ENCODE data around the gene SMIM30. TPM values are rescaled to one million over a fixed set of nuclear protein-coding genes. Genes with fewer than 3 reads are reported as not detected.

Gene SMIM30
- total and polyA plus RNA-seq, 10 donors: 29.1 to 98.7 (median 64.7) TPM

Other genes with a start within 250 kb of the SMIM30 start
- 10 to 100 TPM in 1 of 7 donors, 1 to 10 TPM in 6; 3.0 to 11.3 (median 6.9) TPM for gene GPR85, start 31.7 kb downstream of the SMIM30 start, total RNA-seq
- 1 to 10 TPM; 1.3 to 2.5 (median 1.8) TPM for gene GPR85, start 31.7 kb downstream of the SMIM30 start, polyA plus RNA-seq

All from spleen (tissue), 10 donors.